ENCODE data around the gene ANKRD36.
"Not testable (repeated sequence)": the region's sequence is repeated elsewhere in the genome, so short reads cannot be mapped to it uniquely, and the experiment has no call there.

- TF ChIP-seq POLR2A (IDR thresholded peaks at IDR 0.05; ENCODE audit: low read depth, low read length); TAF1 (IDR thresholded peaks at IDR 0.05; ENCODE audit: borderline replicate concordance, low read depth, low read length): not testable (repeated sequence)
These were observed 30.7 kb upstream of the ANKRD36 start for GRCh38 chr2:97082206-97082605.
